NCI-H526 (cell line): Measurements from ENCODE around the gene NRDC.
"Not testable (repeated sequence)": the region's sequence is repeated elsewhere in the genome, so short reads cannot be mapped to it uniquely, and the experiment has no call there.

Source experiments
- DNase-seq, 2 experiments: peaks; one replicate each; lab custom pipeline; 2025; lab: John Stamatoyannopoulos, UW

Gene NRDC

DNA sequence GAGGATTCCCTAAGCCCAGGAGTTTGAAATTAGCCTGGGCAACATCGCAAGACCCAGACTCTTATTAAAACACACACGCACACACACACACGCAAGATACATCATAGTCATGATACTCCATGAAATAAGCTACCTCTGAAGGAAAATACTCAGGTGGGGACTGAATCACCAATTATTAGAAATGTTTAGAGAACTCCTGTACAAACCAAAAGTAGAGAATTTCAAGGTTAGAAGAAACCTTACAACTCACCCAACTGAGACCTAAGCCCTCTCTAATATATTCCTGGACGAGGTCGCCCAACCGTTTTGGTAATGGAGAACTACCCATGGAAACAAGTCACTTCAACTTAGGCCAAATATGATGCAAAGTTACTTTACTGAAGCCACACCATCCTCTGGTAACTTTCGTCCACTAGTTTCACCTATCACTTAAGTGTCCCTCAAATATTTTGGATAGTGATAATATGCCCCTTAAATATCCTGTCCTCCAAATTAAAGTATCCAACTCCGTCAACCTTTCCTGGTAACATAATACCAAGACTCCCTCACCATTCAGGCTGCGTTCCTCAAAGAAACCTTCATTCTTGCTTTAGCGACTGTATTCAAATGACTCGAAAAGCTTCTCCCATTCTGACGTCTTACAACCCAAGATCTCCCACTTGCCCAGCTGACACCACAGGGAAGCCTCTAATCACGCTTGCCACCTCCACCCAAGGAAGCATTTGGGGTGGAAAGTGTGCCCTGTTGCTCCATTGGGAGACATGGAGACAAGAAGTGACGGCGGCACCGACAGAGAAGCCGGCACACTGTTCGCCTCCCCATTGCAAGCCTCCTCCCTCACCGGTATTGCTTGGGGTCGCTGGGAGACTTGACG, 856 bp downstream of the NRDC start:
- peak in 1 of 2 experiments; percentile 65 for DNase-seq

DNA sequence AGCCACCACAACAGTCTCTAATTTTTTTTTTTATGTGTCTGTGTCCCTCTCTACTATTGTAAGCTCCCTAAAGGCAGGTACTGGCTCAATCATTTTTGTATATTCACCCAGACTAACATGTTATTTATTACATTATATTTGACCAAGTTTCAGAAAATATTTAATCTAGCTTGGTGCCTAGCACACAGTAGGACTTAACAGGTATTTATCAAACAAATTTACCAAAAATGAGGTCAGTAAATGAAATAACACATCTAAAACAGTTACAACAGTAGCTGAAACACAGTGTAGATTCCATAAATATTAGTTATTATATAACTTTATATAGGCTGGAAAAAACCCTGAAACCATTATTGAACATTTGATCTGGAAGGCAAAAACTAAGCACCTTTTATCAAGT, 2.7 kb downstream of the NRDC start:
- no peak for DNase-seq

DNA sequence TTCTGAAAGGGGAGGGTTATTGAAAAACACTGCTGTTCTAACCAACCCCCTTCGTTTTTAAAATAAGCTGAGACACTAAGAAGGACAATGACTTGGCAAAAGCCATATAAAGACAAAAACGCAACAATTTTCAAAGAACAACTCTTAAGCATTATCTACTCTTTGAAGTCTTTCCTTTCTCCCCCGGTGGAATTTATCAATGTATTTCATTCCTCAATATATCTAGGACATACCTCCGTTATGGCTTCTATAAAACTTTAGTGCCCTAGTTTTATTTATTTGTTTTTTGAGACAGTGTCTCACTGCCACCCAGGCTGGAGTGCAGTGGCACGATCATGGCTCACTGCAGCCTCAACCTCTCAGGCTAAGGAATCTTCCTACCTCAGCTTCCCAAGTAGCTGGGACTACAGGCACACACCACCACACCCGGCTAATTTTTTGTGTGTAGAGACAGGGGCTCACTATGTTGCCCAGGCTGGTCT, 3.2 kb downstream of the NRDC start:
- DNase-seq: no peak

DNA sequence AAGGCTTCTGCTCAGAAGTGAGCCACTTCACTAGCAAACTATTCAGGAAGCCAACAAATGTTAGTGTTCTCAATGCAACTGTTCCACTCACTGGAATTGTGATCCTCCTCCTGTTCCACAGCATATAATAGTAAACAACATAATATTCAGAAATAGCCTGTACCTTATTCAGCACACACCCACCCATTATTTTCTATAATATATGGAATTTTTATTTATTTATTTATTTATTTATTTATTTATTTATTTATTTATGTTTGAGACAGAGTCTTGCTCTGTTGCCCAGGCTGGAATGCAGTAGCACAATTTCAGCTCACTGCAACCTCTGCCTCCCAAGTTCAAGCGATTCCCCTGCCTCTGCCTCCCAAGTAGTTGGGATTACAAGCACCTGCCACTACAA, 5.3 kb downstream of the NRDC start:
- DNase-seq: not testable (repeated sequence)

DNA sequence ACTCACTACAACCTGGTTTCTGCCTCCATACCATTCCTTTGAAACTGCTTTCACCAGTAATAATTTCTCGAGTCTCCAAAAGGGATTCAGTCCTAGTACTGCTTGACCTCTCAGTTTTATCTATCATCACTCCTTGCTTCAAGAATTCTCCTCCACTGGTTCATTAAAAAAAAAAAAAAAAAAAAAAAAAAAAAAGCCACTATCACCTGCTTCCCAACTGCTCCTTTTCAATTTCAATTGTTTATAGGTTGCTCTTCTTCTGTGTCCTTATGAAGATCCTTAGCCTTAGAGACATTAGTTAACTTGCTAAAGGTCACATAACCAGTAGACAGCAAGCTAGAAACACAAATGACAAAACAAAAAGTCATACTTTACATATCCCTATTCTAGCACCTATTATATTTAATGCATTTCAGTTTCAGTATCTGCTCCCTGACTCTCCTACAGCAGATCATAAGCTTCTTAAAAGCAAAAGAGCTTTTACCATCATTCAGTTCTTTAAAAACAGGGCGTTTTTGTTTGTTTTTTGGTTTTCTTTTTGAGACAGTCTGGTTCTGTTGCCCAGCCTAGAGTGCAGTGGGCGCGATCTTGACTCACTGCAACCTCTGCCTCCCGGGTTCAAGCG, 7.1 kb downstream of the NRDC start:
- DNase-seq: no peak

DNA sequence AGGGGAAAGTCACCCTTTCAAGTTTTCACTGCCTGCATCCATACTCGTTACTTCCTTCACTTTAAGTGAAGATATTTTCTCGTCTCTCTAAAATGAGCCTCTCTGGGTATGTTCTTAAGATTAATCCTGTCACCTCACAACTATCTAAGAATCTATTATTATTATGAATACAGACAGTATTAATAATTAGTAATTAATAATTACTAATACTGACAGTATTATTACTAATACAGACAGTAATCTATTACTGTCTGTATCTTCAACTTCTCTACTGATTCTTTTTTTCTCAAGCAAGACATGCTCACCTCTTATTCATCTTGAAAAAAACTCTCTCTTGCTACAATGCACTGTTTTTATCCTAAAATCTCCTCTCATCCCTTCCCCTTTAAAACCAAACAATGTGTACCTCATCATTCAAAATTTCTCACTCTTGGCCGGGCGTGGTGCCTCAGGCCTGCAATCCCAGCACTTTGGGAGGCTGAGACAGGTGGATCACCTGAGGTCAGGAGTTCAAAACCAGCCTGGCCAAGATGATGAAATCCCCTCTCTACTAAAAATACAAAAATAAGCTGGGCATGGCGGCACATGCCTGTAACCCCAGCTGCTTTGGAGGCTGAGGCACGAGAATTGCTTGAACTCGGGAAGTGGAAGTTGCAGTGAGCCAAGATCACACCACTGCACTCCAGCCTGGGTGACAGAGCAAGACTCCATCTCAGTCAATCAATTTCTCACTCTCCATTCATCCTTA, 7.8 kb downstream of the NRDC start:
- DNase-seq: no peak

DNA sequence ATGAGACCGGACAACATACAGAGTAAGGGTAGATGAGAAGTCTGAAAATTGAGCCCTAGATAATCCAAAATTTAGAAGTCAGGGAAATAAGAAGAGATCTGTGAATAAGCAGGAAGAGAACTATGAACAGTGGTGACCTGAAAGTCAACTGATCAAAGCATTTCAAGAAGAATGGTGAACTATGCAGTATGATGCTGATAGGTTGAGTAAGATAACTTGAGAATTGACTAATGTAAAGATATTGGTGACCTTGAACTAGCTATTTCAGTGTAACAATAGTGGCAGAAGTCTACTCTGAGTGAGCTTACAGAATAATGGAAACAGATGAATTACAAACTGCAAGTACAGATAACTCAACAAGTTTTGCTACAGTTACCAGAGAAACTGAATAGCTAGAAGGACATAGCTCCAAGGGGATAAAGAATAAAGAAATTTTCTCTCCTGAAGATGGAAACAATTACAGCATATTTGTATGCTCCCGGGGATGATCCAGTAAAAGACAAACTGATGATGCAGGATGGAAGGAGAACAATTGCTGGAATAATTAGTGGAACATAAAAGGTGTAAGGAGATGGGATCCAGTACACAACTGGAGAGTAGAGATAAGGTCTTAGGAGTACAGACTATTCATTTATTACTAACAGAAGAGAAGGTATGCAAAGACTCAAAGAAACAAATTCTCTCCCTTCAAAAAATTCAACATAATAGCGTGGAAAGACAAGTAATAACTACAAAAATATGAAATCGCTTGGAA, 10.9 kb downstream of the NRDC start:
- no peak for DNase-seq

DNA sequence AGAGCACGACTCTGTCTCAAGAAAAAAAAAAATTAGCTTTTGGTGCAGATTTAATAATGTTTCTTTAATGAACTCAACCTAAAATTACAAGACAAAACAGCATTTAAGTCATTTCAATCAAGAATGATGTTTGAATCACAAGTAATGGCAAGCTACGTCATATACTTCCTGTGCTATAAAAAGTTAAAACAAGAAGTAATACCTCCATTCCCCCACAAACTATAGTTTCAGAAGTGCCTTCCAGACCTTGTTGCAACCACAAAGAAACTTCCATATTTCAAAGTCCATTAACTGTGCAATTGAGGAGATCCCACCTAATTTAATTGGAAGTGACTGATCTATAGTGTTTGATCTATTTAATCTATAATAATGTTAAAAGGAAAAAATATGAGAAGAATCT, 15.1 kb downstream of the NRDC start:
- no peak for DNase-seq

DNA sequence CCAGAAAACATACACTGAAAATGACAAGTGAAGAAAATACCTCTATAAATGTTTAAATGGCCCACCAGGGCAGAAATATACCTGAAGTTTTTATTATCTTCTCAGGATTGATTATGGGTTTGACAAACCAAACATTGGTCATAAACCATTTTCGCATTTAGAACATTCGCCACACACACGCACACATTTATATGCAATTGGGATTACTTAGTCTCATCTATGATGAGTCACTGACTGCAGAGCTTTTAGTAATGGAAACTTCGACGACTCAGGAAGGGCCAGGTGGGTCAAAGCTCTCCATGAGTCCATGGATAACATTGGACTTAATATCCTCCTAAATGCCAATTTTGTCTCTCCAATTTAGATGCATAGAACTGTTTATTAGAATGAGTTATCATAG, 16.9 kb downstream of the NRDC start:
- no peak for DNase-seq

DNA sequence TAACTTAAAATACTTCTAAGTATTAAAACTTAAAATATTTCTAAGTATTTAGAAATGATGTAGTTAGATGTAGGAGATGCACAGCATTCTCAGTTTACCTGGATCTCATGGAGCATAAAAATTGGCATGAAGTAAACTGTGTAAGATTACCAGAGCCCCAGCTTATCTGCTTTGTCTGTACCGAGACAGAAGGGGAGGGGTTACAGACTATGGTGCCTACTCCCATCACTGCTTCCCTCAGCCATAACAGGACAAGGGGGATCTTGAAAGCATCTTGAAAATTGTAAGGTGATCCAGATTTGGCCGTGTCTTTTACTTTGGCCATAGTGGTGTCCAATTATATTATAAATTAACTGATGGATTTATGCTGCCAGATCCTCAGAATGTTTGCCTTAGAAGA, 18.8 kb downstream of the NRDC start:
- DNase-seq: no peak

DNA sequence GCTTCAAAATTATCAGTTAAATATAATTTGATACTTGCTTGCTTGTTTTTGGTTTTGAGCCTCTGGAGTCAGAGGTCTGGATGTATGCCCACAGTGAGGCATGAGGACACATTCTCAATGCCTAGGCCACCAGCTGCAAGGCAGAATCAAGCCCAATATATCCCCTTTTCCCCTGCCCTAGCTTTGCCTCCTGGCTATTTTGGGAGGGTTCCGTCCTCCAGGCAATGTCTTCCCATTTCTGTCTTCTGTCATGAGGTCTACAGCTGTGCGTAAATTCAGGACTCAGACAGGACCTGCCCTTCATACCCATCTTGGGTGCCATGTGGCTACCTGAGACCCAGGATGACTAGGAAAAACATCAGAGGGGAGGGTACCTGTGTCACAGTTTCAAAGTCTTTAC, 19.2 kb downstream of the NRDC start:
- no peak for DNase-seq

DNA sequence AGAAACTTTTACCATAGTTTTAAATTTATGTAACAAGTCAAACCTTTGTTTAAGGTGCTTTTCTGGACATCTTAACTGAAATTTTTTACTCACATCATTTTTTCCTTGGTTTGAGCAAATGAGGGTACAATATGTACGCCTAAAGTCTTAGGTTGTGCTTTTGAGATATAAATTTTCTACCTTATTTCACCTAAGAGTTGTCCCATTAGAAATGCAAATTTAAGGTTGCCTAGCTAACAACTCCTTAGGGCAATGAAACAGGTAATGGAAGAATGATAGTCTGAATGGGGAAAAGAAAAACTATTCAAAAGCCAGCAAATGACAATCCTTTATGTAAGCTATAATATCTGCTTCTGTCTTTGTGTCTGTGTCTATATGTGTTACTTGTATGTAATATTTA, 19.6 kb downstream of the NRDC start:
- no peak for DNase-seq

DNA sequence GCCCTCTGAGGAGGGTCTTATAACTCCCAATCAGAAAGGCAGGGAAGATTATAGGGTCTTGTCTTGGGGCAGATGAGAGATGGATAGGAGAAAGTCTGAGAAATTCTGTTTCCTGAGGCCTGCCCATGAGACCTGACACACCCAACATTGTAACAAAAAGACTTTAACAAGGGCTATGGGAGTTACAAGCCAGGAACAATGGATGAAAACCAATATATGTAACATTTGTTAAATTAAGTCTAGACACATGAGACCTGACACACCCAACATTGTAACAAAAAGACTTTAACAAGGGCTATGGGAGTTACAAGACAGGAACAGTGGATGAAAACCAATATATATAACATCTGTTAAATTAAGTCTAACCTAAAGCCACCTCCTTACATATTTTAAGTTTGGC, 21.8 kb downstream of the NRDC start:
- DNase-seq: no peak

DNA sequence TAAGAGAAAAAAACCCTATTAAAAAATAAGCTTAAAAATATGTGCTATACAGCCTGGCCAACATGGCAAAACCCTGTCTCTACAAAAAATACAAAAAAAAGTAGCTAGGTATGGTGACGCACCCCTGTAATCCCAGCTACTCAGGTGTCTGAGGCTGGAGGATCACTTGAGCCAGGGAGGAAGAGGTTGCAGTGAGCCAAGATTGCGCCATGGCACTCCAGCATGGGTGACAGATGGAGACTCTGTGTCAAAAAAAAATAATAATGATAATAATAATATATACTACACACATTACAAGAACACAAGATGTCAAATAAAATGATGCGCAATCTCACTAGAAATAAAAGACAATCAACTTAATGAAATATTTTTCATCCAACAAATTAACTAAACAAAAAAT, 22.9 kb downstream of the NRDC start:
- no peak for DNase-seq

DNA sequence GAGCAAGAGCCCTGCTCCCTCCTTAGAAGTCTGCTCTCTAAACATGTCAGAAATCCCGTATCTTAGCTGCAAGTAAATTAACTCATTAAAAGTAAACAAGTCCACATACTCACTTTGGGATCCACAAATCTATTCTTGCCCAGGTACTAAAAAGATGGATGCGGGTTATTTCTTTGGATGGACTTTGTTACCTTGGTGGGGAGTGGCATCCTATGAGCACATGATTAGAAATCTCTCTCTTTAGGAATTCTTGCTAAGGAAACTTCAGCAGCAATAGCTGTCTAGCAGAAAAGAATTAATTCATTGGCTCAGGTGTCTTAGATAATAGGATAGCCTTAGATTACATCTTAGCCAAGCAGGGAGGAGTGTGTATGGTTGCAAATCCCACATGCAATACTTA, 25.2 kb downstream of the NRDC start:
- no peak for DNase-seq

DNA sequence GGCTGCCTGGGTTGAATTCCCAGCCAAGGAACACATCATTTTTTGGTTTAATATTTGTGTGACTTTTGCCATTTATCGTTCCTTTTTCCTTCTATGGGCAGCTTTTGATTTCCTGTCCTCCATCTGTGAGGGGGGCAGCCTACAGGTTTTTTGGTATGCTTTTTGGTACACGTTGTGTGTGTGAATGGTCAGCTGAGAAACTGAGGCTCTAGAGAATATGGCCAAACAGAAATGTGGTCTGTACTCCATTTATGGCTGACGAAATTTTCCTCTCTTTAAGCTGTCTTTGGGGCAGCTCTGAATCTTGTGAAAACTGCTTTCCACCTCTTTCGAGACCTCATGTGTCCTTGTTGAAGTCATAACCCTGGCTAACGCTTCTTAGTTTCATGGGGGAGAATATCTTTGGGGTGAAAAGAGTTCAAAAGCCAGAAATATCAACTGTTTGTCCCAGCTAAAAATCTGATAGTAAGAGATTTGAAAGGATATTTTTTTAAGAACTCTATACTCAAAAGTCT, 26.6 kb downstream of the NRDC start:
- no peak for DNase-seq

DNA sequence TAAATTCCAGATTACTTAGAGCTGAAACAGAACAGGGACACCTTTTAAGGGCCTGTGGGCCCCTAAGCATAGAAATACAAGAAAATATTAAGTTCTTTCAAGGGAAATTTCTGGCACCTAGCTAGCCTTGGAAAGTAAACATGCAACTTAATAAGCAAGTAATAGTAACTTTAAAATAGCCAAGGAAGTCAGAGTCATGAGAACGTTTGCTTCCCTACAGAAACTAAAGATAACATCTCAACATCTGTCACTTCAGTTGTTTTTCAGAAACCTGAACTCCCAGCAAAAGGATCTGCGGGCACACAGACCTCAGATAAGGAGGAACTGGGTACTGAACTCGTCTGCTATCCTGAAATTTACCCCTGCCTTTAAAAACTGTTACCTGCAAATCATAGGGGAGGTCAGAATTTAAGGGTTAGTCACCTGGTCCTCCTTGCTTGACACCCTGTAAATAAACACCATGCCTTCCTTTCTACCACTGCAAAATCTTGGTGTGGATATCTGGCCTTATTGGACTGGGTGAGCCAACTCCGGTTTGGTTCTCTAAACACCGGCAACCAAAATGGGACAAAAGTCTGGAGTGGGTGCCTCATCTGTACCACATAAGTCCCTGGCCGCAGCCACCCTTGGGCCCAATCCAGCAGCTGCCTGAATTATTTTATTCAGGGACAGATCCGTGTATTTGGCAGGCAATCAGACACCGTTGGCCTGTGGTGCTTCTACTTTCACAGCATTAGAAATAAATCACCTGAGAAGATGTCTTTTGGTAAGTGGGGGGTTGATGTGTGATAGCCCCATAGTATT, 27.9 kb downstream of the NRDC start:
- DNase-seq: no peak

DNA sequence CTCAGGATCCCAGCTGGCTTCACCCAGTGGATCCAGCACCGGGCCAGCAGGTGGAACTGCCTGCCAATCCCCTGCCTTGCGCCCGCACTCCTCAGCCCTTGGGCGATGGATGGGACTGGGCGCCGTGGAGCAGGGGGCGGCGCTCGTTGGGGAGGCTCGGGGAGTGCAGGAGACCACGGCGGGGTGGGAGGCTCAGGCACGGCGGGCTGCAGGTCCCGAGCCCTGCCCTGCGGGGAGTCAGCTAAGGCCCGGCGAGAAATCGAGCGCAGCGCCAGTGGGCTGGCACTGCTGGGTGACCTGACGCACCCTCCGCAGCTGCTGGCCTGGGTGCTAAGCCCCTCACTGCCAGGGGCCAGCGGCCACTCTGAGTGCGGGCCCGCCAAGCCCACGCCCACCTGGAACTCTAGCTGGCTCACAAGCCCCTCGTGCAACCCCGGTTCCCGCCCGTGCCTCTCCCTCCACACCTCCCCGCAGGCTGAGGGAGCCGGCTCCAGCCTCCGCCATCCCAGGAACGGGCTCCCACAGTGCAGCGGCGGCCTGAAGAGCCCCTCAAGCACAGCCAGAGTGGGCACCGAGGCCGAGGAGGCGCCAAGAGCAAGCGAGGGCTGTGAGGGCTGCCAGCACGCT, 31.1 kb downstream of the NRDC start:
- no peak for DNase-seq

DNA sequence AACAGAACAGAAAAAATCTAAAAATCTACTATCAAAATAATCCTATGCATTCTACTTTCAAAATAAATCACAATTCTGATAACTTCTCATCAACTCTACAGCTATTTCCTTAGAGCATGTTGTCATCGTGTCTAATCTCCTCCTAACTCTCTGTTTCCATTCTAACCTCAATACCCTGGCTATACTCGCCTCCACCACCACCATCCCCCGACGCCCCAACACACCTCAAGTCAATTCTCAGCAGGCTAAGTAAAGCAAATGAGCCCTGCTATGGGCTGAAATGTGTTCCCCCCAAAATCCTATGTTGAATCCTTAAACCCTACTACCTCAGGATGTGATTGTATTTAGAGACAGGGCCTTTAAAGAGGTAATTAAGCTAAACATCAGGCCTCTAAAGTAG, 34.6 kb downstream of the NRDC start:
- DNase-seq: no peak

DNA sequence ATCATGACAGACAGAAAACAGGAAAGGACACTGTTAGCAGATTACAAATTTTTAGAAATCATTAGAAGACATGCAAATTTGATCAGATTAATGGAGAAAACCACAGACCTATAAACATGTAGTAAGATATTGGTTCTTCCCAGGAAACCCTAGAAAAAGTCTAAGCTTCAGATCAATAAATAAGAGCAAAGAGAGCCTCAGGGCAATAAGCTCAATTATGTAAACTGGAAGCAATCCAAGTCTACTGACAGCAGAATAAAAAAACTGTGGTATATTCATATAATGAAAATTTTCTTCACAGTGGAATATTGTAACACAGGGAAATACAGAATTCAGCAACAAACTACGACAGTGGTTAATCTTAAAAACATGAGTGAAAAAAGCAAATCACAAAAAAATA, 36.3 kb downstream of the NRDC start:
- no peak for DNase-seq
